ENCODE results near the gene HYAL1.

The HYAL1 gene

GRCh38 chr3:50303013-50303815 is at the start of gene HYAL1:
Gene HYAL1 (minus strand): TSS chr3:50303574. CDS start chr3:50302956, 618 bp downstream.
- DNase-seq (ENCODE audit: low read depth) = no peak

- DNase-seq (ENCODE audit: low read depth) = no peak
Measured at GRCh38 chr3:50352781-50353180, 49.4 kb upstream of the HYAL1 start.

DNA sequence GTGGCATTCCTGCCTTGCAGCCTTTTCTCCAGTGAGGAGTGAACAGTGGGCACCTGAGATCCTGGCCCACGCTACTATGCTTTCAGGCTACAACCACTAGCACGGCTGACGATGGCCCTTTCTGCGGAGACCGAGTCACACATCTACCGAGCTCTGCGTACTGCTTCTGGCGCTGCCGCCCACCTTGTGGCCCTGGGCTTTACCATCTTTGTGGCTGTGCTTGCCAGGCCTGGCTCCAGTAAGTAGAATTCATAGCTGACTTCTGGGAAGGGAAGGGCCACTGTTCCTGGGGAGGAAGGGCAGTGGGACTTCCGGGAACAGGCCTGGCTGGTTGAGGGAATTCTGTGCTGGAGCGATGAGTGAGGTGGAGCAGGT is 47.9 kb upstream of the HYAL1 start:
- DNase-seq (ENCODE audit: low read depth) = no peak

- DNase-seq (ENCODE audit: low read depth) = no peak
Measured at GRCh38 chr3:50350527-50351322, 47.4 kb upstream of the HYAL1 start, which contains the start of the genes CYB561D2 and NPRL2. Gene CYB561D2 (plus strand): TSS chr3:50350862. CDS start chr3:50351434, 572 bp downstream. Gene NPRL2 (minus strand): TSS chr3:50350775. CDS start chr3:50350652, 123 bp downstream.

- no peak for DNase-seq (ENCODE audit: low read depth)
Measured at GRCh38 chr3:50350213-50350526, 46.8 kb upstream of the HYAL1 start.

DNA sequence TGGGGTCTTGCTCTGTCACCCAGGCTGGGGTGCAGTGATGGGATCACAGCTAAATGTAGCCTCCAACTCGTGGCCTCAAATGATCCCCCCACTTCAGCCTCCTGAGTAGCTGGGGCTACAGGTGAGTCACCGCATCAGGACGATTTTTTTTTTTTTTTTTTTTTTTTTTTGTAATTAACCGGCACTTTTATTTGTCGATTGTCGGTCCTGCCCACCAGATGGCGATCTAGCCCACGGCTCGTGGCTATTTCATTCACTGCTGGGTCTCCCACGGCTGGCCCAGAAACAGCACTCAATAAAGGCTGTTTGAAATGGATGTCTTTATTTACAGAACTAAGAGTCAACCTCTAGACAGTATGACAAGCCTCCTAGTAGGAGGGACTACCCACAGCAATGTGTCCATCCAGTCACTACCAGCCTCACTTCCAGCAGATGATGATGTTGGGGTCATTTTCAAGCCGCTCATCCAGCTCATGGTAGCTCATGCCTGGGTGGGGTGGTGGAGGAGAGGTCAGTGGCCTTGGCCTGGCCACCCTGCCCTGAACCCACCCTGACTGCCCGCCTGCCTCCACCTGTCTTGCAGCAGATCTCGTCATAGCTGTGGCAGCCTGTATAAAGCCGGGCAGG is 43.9 kb upstream of the HYAL1 start:
- no peak for DNase-seq (ENCODE audit: low read depth)

DNA sequence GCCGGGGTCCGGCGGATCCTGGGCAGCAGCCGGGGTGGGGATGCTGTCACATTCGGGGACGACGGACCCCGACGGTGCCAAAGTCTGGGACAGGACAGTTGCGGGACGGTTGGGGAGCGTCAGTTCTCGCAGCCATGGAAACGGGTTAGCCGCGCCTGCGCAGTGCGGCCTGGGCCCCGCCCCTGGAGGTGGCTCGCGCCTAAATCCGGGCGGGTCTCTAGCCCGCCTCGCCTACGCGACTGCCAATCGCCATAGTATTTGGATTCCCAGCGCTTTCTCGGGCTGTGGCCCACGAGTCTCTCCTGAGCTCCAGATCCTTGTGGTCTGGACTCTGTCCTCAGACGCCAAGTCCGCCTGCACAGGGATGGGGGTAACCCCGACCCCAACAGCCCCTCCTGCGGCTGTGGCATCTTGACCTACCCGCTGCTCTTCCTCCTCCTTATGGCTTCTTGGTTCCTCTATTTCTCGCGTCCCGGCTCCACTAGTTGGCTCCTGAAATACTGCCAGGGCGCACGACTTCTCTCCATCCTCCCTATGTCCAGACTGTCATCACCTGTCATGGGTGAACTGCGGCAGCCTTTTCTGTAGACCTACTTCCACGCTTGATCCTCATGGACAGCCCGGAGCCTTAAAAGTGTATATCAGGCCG is 42.3 kb upstream of the HYAL1 start, which contains the start of gene ZMYND10:
Gene ZMYND10 (minus strand): TSS at position 147 of the 649 bp plus-strand sequence. CDS start 153 bp downstream, outside the sequence.
- DNase-seq (ENCODE audit: low read depth) = no peak

- no peak for DNase-seq (ENCODE audit: low read depth)
Measured at GRCh38 chr3:50345008-50345407, 41.6 kb upstream of the HYAL1 start.

GRCh38 chr3:50342813-50343633 is 39.6 kb upstream of the HYAL1 start:
- no peak for DNase-seq (ENCODE audit: low read depth)

DNA sequence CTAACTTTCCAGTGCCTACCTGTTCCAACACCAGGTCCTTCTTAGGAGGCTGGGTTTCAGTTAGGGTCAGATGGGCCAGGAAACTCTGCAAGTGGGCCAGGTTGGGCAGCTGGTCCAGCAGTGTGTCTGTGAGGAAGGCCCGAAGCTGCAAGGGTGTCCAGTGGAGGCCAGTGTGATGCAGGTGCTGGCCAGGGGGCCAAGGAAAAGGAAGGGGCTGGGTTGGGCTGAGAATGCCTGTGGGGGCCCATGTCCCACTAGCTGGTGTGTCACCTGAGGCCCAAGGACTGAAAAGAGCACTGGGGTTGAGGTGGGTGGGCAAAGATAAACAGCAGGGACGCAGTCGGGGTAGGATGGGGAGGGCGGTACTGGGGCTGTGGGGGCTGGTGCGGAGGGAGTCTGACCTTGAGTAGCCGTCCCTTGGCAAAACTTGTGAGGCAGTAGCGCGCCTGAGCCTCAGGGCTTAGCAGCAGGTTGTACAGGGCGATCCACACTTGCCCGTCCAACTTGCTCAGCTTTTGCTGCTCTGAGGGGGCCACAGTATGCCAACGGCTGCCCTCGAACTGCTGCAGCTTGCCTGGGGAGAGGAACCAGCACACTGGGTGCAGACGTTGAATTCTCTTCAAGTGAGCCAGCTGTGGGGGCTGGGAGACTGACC is 38.7 kb upstream of the HYAL1 start:
- no peak for DNase-seq (ENCODE audit: low read depth)

GRCh38 chr3:50341537-50341936 is 38.2 kb upstream of the HYAL1 start:
- DNase-seq (ENCODE audit: low read depth) = no peak

- DNase-seq (ENCODE audit: low read depth) = no peak
Measured at GRCh38 chr3:50340448-50341329, 37.3 kb upstream of the HYAL1 start, which contains the start of gene RASSF1. Gene RASSF1 (minus strand): TSS chr3:50340836. CDS start chr3:50340805, 31 bp downstream.

DNA sequence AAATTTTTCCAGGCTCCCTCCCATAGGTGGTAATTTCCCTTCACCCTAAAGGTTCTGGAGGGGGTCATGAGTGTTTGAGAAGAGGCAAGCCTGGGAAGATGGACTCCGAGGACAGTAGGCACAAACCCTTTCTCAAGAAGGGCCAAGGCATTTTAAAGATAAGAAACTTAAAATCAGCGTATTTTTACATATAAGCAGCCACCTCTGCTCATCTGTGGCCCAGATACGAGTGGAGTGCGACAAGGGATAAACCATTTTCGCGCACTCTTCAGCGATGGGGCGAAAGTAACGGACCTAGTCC is 36.7 kb upstream of the HYAL1 start:
- DNase-seq (ENCODE audit: low read depth) = no peak

- DNase-seq (ENCODE audit: low read depth) = no peak
Measured at GRCh38 chr3:50339485-50340146, 36.2 kb upstream of the HYAL1 start.

GRCh38 chr3:50338965-50339364 is 35.6 kb upstream of the HYAL1 start:
- no peak for DNase-seq (ENCODE audit: low read depth)

GRCh38 chr3:50337175-50337861 is 33.9 kb upstream of the HYAL1 start:
- DNase-seq (ENCODE audit: low read depth) = peak; percentile 92

- DNase-seq (ENCODE audit: low read depth) = no peak
Measured at GRCh38 chr3:50336452-50337174, 33.2 kb upstream of the HYAL1 start.

Measured in HS-5 (cell line).